ENCODE measurements around the gene ADAM30. TPM values are rescaled to one million over a fixed set of nuclear protein-coding genes. Genes with fewer than 3 reads are reported as not detected.

ADAM30 gene
- total and polyA plus RNA-seq, 2 of the 13 experiments (the other 11 are each of a cell fraction or from before 2014, with no cell fraction given), result not detected

DNA sequence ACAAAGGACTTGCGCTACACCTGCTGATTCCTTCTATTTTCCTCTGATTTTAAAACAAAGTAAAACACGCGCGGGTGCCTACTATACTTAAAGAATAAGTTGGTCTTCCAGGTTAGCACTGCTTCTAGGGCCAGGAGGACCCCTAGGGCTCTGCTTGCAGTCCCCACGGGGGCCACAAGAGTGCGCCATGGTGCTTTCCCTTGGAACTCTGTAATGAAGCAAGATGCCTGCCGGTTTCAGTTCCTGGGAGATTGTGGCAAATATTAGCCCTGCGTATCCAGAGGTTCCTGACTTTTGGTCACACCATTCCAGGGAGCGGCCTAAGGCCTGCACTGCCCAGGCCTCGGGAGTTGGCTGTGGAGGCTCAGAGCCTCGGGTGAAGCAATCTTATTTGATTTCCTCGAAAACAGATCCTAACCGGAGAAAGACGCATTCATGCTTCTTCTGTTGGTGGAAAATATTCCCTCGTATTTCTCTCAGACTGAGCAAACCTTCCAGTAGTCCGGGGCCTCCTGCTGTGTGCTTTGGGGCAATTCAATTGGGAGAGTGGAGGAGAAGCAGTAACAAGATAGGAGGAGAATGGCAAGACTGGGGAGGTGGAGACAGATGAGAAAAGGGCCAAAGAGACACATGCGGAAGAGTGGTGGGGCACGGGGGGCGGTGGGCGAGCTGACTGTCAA lies 25.3 kb downstream of the ADAM30 start (continued):
- TF ChIP-seq, protein P1, sequence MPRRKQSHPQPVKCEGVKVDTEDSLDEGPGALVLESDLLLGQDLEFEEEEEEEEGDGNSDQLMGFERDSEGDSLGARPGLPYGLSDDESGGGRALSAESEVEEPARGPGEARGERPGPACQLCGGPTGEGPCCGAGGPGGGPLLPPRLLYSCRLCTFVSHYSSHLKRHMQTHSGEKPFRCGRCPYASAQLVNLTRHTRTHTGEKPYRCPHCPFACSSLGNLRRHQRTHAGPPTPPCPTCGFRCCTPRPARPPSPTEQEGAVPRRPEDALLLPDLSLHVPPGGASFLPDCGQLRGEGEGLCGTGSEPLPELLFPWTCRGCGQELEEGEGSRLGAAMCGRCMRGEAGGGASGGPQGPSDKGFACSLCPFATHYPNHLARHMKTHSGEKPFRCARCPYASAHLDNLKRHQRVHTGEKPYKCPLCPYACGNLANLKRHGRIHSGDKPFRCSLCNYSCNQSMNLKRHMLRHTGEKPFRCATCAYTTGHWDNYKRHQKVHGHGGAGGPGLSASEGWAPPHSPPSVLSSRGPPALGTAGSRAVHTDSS (CRISPR knock-in tag; conservative IDR thresholded peaks at IDR 0.05), result no peak
- TF ChIP-seq ZSCAN20 (CRISPR knock-in tag; IDR thresholded peaks at IDR 0.05; ENCODE audit: borderline replicate concordance), result no peak
- TF ChIP-seq STAG1 (CRISPR knock-in tag; IDR thresholded peaks at IDR 0.05), result peak; percentile 92
- TF ChIP-seq KDM3A (CRISPR knock-in tag; IDR thresholded peaks at IDR 0.05; ENCODE audit: low read depth), result no peak
- peak; percentile 23; the same call in 1 of the 2 replicates for TF ChIP-seq BCL6 (CRISPR knock-in tag; IDR thresholded peaks at IDR 0.05)
- TF ChIP-seq, protein P2, sequence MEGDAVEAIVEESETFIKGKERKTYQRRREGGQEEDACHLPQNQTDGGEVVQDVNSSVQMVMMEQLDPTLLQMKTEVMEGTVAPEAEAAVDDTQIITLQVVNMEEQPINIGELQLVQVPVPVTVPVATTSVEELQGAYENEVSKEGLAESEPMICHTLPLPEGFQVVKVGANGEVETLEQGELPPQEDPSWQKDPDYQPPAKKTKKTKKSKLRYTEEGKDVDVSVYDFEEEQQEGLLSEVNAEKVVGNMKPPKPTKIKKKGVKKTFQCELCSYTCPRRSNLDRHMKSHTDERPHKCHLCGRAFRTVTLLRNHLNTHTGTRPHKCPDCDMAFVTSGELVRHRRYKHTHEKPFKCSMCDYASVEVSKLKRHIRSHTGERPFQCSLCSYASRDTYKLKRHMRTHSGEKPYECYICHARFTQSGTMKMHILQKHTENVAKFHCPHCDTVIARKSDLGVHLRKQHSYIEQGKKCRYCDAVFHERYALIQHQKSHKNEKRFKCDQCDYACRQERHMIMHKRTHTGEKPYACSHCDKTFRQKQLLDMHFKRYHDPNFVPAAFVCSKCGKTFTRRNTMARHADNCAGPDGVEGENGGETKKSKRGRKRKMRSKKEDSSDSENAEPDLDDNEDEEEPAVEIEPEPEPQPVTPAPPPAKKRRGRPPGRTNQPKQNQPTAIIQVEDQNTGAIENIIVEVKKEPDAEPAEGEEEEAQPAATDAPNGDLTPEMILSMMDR (CRISPR knock-in tag; IDR thresholded peaks at IDR 0.05), result peak; percentile 90
- no peak for TF ChIP-seq MYNN (CRISPR knock-in tag; IDR thresholded peaks at IDR 0.05; ENCODE audit: low read depth)
- TF ChIP-seq SNRNP70 (IDR thresholded peaks at IDR 0.05; ENCODE audit: low read depth, low read length), result no peak
- TF ChIP-seq, protein P3, sequence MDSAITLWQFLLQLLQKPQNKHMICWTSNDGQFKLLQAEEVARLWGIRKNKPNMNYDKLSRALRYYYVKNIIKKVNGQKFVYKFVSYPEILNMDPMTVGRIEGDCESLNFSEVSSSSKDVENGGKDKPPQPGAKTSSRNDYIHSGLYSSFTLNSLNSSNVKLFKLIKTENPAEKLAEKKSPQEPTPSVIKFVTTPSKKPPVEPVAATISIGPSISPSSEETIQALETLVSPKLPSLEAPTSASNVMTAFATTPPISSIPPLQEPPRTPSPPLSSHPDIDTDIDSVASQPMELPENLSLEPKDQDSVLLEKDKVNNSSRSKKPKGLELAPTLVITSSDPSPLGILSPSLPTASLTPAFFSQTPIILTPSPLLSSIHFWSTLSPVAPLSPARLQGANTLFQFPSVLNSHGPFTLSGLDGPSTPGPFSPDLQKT (CRISPR knock-in tag; IDR thresholded peaks at IDR 0.05; ENCODE audit: borderline replicate concordance), result no peak
- TF ChIP-seq, protein P4, sequence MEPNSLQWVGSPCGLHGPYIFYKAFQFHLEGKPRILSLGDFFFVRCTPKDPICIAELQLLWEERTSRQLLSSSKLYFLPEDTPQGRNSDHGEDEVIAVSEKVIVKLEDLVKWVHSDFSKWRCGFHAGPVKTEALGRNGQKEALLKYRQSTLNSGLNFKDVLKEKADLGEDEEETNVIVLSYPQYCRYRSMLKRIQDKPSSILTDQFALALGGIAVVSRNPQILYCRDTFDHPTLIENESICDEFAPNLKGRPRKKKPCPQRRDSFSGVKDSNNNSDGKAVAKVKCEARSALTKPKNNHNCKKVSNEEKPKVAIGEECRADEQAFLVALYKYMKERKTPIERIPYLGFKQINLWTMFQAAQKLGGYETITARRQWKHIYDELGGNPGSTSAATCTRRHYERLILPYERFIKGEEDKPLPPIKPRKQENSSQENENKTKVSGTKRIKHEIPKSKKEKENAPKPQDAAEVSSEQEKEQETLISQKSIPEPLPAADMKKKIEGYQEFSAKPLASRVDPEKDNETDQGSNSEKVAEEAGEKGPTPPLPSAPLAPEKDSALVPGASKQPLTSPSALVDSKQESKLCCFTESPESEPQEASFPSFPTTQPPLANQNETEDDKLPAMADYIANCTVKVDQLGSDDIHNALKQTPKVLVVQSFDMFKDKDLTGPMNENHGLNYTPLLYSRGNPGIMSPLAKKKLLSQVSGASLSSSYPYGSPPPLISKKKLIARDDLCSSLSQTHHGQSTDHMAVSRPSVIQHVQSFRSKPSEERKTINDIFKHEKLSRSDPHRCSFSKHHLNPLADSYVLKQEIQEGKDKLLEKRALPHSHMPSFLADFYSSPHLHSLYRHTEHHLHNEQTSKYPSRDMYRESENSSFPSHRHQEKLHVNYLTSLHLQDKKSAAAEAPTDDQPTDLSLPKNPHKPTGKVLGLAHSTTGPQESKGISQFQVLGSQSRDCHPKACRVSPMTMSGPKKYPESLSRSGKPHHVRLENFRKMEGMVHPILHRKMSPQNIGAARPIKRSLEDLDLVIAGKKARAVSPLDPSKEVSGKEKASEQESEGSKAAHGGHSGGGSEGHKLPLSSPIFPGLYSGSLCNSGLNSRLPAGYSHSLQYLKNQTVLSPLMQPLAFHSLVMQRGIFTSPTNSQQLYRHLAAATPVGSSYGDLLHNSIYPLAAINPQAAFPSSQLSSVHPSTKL (CRISPR knock-in tag; IDR thresholded peaks at IDR 0.05), result peak; percentile 26; the same call in 1 of the 2 replicates
- TF ChIP-seq LCORL (IDR thresholded peaks at IDR 0.05), result no peak
- no peak for TF ChIP-seq LCORL (CRISPR knock-in tag; IDR thresholded peaks at IDR 0.05)
- TF ChIP-seq SP2 (CRISPR knock-in tag; IDR thresholded peaks at IDR 0.05), result no peak

Measured in HepG2 (cell line).